ENCODE results near the gene DNASE2.

DNASE2 gene

DNA sequence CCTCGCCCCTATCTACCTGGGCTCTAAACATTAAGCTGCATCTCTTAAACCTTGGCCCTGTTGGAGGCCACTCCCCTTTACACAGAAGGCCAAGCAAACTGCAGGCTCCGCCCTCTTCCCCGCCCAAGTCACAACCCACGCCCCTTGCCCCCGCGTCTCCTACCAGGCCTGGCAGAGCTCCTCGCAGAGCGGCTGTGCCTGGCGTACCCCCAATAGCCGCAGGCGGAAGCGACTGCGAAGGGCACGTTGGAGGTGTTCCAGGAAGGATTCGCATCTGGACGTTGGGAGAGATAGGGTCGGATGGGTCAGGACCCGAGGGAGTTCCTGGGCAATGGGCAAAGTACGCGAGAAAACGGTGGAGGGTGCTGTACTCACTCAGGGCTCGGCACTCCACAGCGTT is 52.8 kb downstream of the DNASE2 start:
- DNase-seq = peak; percentile 10

DNA sequence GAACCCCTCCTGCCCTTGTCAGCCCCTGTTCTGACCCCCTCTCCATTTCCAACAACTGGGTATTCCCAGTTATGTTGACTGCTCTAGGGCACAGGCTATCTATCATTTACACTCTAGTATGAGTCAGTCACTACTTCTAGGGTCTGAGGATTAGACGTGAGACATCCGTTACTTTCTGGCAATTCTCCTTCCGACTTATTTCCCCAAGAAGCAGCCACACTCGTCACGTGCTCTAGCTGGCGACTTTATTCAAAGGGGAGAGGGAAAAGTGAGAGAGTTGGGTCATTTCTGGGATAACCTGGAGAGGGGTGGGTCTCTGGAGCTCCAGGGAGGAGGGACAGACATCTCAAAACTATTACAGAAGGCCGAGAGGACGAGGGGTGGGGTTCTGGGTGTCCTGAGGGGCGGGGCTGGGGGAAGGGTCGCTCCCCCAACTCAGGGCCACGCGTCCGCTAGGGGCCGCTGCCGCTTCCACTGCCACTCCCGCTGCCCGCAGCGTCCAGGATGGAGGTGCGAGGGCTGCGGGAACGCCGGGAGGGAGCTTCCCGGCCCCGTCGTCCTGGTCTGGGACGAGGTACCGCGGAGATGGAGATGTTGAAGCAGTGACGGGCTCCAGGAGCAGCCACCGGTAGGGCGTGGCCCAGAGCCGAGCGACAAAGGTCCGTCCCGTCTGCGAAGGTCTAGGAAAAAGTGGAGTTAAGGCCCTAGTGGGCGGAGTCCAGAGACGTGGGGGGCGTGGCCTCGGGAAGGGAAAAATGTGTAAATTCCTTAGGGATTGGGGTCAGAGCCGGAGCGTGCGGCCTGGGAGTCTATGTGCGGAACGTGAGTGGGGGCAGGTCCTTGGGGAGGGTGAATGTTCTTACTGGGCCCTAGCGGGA is 55.8 kb downstream of the DNASE2 start:
- DNase-seq = peak; percentile 37

Data from CD4-positive, alpha-beta T cell treated with Interleukin-6 for 4 hours (primary cell).